H9 (cell line): ENCODE measurements around the gene NENF. TPM values are rescaled to one million over a fixed set of nuclear protein-coding genes. Genes with fewer than 3 reads are reported as not detected.

Experiments used
- DNase-seq: peaks from one replicate; pipeline ENCODE4 v3.0.0-alpha.2; 2017
- H2AFZ ChIP-seq: one replicate; pipeline ENCODE4 v1.6.1; 2013; ENCODE audit warnings: mild to moderate bottlenecking, low read length, control low read depth, moderate library complexity
- H2AK5ac ChIP-seq: 2 replicates; pipeline ENCODE4 v1.6.1; 2013; ENCODE audit warnings: low read length, control low read depth, mixed read lengths; ENCODE audit not compliant: insufficient read length
- H2BK120ac ChIP-seq: one replicate; pipeline ENCODE4 v1.6.1; 2013; ENCODE audit warnings: low read depth, mild to moderate bottlenecking, low read length, control low read depth, inconsistent platforms; ENCODE audit not compliant: poor library complexity, severe bottlenecking
- H2BK12ac ChIP-seq: 2 replicates; pipeline ENCODE4 v1.6.1; 2013; ENCODE audit warnings: low read length, control low read depth, mixed read lengths, low read depth; ENCODE audit not compliant: insufficient read length
- H2BK15ac ChIP-seq: 2 replicates; pipeline ENCODE4 v1.6.1; 2013; ENCODE audit warnings: low read depth, low read length, control low read depth
- H2BK20ac ChIP-seq: one replicate; pipeline ENCODE4 v1.6.1; 2013; ENCODE audit warnings: low read depth, mild to moderate bottlenecking, low read length, control low read depth, inconsistent platforms; ENCODE audit not compliant: poor library complexity, severe bottlenecking
- H2BK5ac ChIP-seq: 2 replicates; pipeline ENCODE4 v1.6.1; 2013; ENCODE audit warnings: low read length, control low read depth, mixed read lengths; ENCODE audit not compliant: insufficient read length
- H3K14ac ChIP-seq: 2 replicates; pipeline ENCODE4 v1.6.1; 2013; ENCODE audit warnings: low read length, control low read depth; ENCODE audit not compliant: insufficient read depth
- H3K18ac ChIP-seq: 2 replicates; pipeline ENCODE4 v1.6.1; 2013; ENCODE audit warnings: low read depth, mild to moderate bottlenecking, mixed read lengths, low read length, control low read depth; ENCODE audit not compliant: insufficient read length
- H3K23ac ChIP-seq: 2 replicates; pipeline ENCODE4 v1.6.1; 2013; ENCODE audit warnings: low read length, control low read depth, mixed read lengths, low read depth; ENCODE audit not compliant: insufficient read length
- H3K23me2 ChIP-seq: 2 replicates; pipeline ENCODE4 v1.6.1; 2013; ENCODE audit warnings: low read depth, mild to moderate bottlenecking, mixed read lengths, low read length, control low read depth; ENCODE audit not compliant: insufficient read length, poor library complexity, severe bottlenecking
- H3K27ac ChIP-seq: 2 replicates; pipeline ENCODE4 v1.5.1; 2013; ENCODE audit warnings: low read length, control low read depth, mixed read lengths, low read depth; ENCODE audit not compliant: insufficient read length
- H3K27me3 ChIP-seq: 2 replicates; pipeline ENCODE4 v1.6.1; 2013; ENCODE audit warnings: low read length, control low read depth, inconsistent platforms; ENCODE audit not compliant: insufficient read depth
- H3K4ac ChIP-seq: 2 replicates; pipeline ENCODE4 v1.6.1; 2013; ENCODE audit warnings: low read depth, mild to moderate bottlenecking, control low read depth, inconsistent platforms, low read length, moderate library complexity
- H3K4me1 ChIP-seq: 2 replicates; pipeline ENCODE4 v1.6.1; 2013; ENCODE audit warnings: low read length, control low read depth, inconsistent platforms; ENCODE audit not compliant: insufficient read depth
- H3K4me2 ChIP-seq: 2 replicates; pipeline ENCODE4 v1.6.1; 2013; ENCODE audit warnings: low read length, control low read depth, mixed read lengths; ENCODE audit not compliant: insufficient read length, insufficient read depth
- H3K56ac ChIP-seq: 2 replicates; pipeline ENCODE4 v1.6.1; 2013; ENCODE audit warnings: low read depth, mild to moderate bottlenecking, mixed read lengths, low read length, control low read depth; ENCODE audit not compliant: insufficient read length
- H3K79me1 ChIP-seq: 2 replicates; pipeline ENCODE4 v1.6.1; 2013; ENCODE audit warnings: low read depth, mild to moderate bottlenecking, moderate library complexity, low read length, control low read depth, inconsistent platforms; ENCODE audit not compliant: insufficient read depth, poor library complexity, severe bottlenecking
- H3K79me2 ChIP-seq: 2 replicates; pipeline ENCODE4 v1.6.1; 2013; ENCODE audit warnings: low read length, control low read depth, inconsistent platforms; ENCODE audit not compliant: insufficient read depth
- H3K9ac ChIP-seq: 2 replicates; pipeline ENCODE4 v1.6.1; 2013; ENCODE audit warnings: low read length, control low read depth, mixed read lengths; ENCODE audit not compliant: insufficient read length; ENCODE audit errors: extremely low read depth
- H3K9me3 ChIP-seq: one replicate; pipeline ENCODE4 v1.6.1; 2013; ENCODE audit warnings: low read depth, low read length, inconsistent platforms; ENCODE audit not compliant: control insufficient read depth
- H3T11ph ChIP-seq: one replicate; pipeline ENCODE4 v1.6.1; 2013; ENCODE audit warnings: mild to moderate bottlenecking, low read length, control low read depth, inconsistent platforms
- H4K20me1 ChIP-seq: one replicate; pipeline ENCODE4 v1.6.1; 2013; ENCODE audit not compliant: control insufficient read depth, insufficient read length, insufficient read depth
- H4K5ac ChIP-seq: 2 replicates; pipeline ENCODE4 v1.6.1; 2013; ENCODE audit warnings: low read depth, mild to moderate bottlenecking, mixed read lengths, low read length, control low read depth; ENCODE audit not compliant: insufficient read length
- H4K8ac ChIP-seq: replicated peaks from 2 replicates; pipeline ENCODE4 v1.6.1; 2013; ENCODE audit warnings: low read length, control low read depth, mixed read lengths, low read depth; ENCODE audit not compliant: insufficient read length
- H4K91ac ChIP-seq: 2 replicates; pipeline ENCODE4 v1.6.1; 2013; ENCODE audit warnings: low read depth, mild to moderate bottlenecking, moderate library complexity, mixed read lengths, low read length, control low read depth; ENCODE audit not compliant: insufficient read length
- H3K27ac Mint-ChIP-seq, 3 experiments: 2 replicates in 2 of 3; 3 replicates in 1 of 3; pipeline ENCODE4 v1.8.0; 2020 to 2021; ENCODE audit warnings: mixed read lengths in 3 of 3, mild to moderate bottlenecking in 1 of 3, moderate library complexity in 1 of 3
- H3K27me3 Mint-ChIP-seq: 2 replicates; pipeline ENCODE4 v1.8.0; 2021; ENCODE audit warnings: low read depth, mild to moderate bottlenecking, moderate library complexity, mixed read lengths
- H3K36me3 Mint-ChIP-seq, 3 experiments: 2 replicates in 2 of 3; 3 replicates in 1 of 3; pipeline ENCODE4 v1.8.0; 2020 to 2021; ENCODE audit warnings: low read depth in 3 of 3, mixed read lengths in 3 of 3; ENCODE audit not compliant: insufficient read depth in 1 of 3
- H3K4me1 Mint-ChIP-seq, 2 experiments: 2 replicates each; pipeline ENCODE4 v1.8.0; 2020; ENCODE audit warnings: mixed read lengths in 2 of 2
- H3K4me3 Mint-ChIP-seq, 2 experiments: 2 replicates in 1 of 2; 3 replicates in 1 of 2; pipeline ENCODE4 v1.8.0; 2020 to 2021; ENCODE audit warnings: mild to moderate bottlenecking in 2 of 2, mixed read lengths in 2 of 2, moderate library complexity in 1 of 2
- H3K9me3 Mint-ChIP-seq, 2 experiments: 2 replicates in 1 of 2; 3 replicates in 1 of 2; pipeline ENCODE4 v1.8.0; 2020; ENCODE audit warnings: mild to moderate bottlenecking in 2 of 2, mixed read lengths in 2 of 2, moderate library complexity in 1 of 2
- CTCF ChIP-seq: fragments of 200-600 bp; sonication (generic); conservative IDR thresholded peaks from 3 replicates; pipeline ENCODE4 v1.8.0; 2021; ENCODE audit warnings: antibody characterized with exemption, mild to moderate bottlenecking
- WGBS: extraction: QIAGEN DNeasy Blood & Tissue Kit; methylation state at CpG from one replicate; pipeline ENCODE4 v1.1.7; 2013; ENCODE audit warnings: missing lambda C conversion rate, low lambda C conversion rate, mixed read lengths; ENCODE audit not compliant: insufficient read length; ENCODE audit errors: extremely low coverage; 5-methylcytosine and 5-hydroxymethylcytosine counted together
- total RNA-seq: library from RNA; stranded (reverse); gene quantifications from 2 replicates; pipeline ENCODE4 v1.2.1, GENCODE V29; 2021

NENF gene
- total RNA-seq, 1 experiment from 2014 or later: 28.3 TPM

GRCh38 chr1:212487286-212487685 lies 54.6 kb downstream of the NENF start:
- Histone ChIP-seq H2BK15ac (no peak overlapping the region), H3K14ac (no peak overlapping the region), H2BK20ac (no peak overlapping the region), H2BK120ac (no peak overlapping the region), H2AK5ac (no peak overlapping the region), H3T11ph (no peak overlapping the region), H3K56ac (no peak overlapping the region), H4K91ac (no peak overlapping the region), H2BK5ac (no peak overlapping the region), H3K79me2 (no peaks in the 10 kb centered on the region), H3K27ac (no peak overlapping the region), H3K23ac (no peak overlapping the region), H3K4ac (no peak overlapping the region), H3K9ac (no peak overlapping the region), H4K20me1 (no peaks in the 10 kb centered on the region), H4K5ac (no peak overlapping the region), H3K18ac (no peak overlapping the region), H3K23me2 (no peaks in the 10 kb centered on the region), H3K9me3 (no peaks in the 10 kb centered on the region), H2BK12ac (no peak overlapping the region), H2AFZ (no peak overlapping the region), H4K8ac (no peak overlapping the region), H3K4me1 (no peaks in the 10 kb centered on the region), H3K4me2 (no peak overlapping the region), H3K79me1 (no peaks in the 10 kb centered on the region), H3K27me3 (no peaks in the 10 kb centered on the region)
- no peak overlapping the region for H3K27ac Mint-ChIP-seq
- H3K36me3 Mint-ChIP-seq: no peaks in the 10 kb centered on the region
- H3K27me3 Mint-ChIP-seq: peaks cover 4% of the 10 kb centered on the region
- no peaks in the 10 kb centered on the region for H3K9me3 Mint-ChIP-seq
- no peak overlapping the region for H3K4me3 Mint-ChIP-seq
- no peak for TF ChIP-seq CTCF
- no peak for DNase-seq
- peaks cover 12 to 29% of the 10 kb centered on the region in 2 experiments for H3K4me1 Mint-ChIP-seq
- WGBS: no CpG with 5 or more reads among the region's 2 CpGs
